ENCODE measurements around the gene PYGB.

- TF ChIP-seq, protein P1, sequence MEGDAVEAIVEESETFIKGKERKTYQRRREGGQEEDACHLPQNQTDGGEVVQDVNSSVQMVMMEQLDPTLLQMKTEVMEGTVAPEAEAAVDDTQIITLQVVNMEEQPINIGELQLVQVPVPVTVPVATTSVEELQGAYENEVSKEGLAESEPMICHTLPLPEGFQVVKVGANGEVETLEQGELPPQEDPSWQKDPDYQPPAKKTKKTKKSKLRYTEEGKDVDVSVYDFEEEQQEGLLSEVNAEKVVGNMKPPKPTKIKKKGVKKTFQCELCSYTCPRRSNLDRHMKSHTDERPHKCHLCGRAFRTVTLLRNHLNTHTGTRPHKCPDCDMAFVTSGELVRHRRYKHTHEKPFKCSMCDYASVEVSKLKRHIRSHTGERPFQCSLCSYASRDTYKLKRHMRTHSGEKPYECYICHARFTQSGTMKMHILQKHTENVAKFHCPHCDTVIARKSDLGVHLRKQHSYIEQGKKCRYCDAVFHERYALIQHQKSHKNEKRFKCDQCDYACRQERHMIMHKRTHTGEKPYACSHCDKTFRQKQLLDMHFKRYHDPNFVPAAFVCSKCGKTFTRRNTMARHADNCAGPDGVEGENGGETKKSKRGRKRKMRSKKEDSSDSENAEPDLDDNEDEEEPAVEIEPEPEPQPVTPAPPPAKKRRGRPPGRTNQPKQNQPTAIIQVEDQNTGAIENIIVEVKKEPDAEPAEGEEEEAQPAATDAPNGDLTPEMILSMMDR (IDR thresholded peaks at IDR 0.05): peak in 5 of 7 experiments; percentile 18 to 35 (median 28)
- TF ChIP-seq POLR2A (IDR thresholded peaks at IDR 0.05): no peak
Observed at GRCh38 chr20:25296094-25297093, 48.5 kb downstream of the PYGB start.

Measured in body of pancreas (tissue), 4 donors.